Activated CD8-positive, alpha-beta memory T cell treated with anti-CD3 and anti-CD28 coated beads for 36 hours (primary cell): ENCODE data around the gene TBC1D3B. TPM values are rescaled to one million over a fixed set of nuclear protein-coding genes. Genes with fewer than 3 reads are reported as not detected.
"Not testable (repeated sequence)": the region's sequence is repeated elsewhere in the genome, so short reads cannot be mapped to it uniquely, and the experiment has no call there.

Experiments used
- CTCF ChIA-PET: fragments of 350-600 bp; sonication (Branson Sonifier 250); formaldehyde crosslinking; loops from one replicate; lab custom pipeline; 2021; ENCODE audit warnings: antibody characterized with exemption; lab: Charles Lee
- POLR2A ChIA-PET: fragments of 350-600 bp; sonication (Branson Sonifier 250); formaldehyde crosslinking; loops from one replicate; lab custom pipeline; 2021; ENCODE audit warnings: antibody characterized with exemption; lab: Charles Lee
- total RNA-seq, 2 experiments: library from RNA; stranded (reverse); gene quantifications; one replicate each; pipeline ENCODE4 v1.2.3, GENCODE V29; 2021

Gene TBC1D3B
- total RNA-seq, 2 experiments from 2014 or later = 3.2 to 3.3 TPM

DNA sequence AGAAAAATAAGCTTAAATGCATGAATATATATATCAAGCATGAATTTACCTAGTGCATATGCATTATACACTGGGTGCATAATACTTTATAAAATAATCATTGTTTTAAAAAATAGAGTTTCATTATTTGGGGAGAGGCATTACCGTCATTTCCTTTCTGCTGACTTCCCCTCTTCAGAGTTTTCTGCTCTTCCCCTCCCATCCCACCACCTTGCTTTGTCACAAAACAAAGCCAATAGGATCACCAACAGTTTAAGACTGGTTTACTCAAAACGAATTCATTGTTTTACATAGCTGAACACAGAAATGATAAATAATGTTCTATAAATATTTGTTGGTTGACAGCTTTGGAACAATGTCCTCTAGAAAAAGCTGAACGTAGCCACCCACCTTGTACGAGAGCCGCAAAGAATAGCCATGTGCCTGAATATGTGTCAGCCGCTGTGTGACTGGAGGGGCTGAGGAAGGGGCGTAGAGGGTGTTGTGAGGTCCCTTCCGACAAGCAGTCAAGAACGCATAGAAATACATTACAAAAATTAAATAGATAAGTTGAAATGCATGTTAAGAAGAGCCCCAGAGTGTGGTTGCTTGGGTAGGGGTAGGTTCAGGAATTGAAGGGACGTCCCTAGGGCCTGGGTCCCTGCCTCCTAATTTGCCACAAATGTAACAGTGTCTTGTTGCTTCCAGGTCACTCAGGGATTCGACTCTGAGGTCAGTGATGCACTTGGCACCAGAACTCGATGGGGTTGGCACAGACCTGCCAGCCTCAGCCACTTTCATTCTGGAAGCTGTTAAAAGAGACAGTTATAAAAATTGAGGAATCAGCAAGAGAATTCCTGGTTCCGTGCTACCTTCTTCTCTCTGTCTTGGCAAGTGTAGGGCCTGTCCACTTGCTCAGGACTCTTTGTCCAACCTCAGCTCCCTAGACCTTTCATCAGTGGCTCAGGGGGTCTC, 10.7 kb upstream of the TBC1D3B start:
- POLR2A ChIA-PET = interaction anchor here (0.6 to 1.2 kb wide), 4 partner anchors 9 to 97 kb away, joined by 3 to 6 read pairs (median 4); partner anchors contain the start of genes CCL3, CCL3L1 and CCL3L3
- CTCF ChIA-PET = interaction anchor here (0.7 to 2.1 kb wide), 4 partner anchors 10 to 296 kb away, joined by 3 to 6 read pairs (median 5); no protein-coding TSS in a partner anchor

DNA sequence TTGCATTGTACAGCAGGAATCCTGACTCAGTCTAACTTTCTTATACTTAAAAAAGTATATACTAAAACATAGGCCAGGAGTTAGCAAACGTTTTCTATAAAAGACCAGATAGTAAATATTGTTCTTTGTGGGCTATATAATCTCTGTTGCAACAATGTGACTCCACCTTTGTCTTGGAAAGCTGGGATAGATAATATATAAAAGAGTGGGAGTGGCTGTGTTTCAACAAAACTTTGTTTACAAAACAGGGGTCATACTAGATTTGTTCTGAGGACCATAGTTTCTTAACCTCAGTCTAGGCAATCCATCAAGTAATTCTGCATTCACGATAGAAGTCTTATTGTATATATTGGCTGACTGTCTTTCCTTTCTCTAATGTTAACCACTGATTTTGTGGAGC, 9.0 kb upstream of the TBC1D3B start:
- POLR2A ChIA-PET = interaction anchor here (0.9 to 3.8 kb wide), 3 partner anchors 8 to 21 kb away, joined by 4 to 61 read pairs (median 36); partner anchors contain the start of genes CCL3L1 and CCL3L3
- CTCF ChIA-PET = interaction anchor here (0.7 to 1.0 kb wide), 2 partner anchors 14 to 19 kb away, joined by 3 read pairs; no protein-coding TSS in a partner anchor

DNA sequence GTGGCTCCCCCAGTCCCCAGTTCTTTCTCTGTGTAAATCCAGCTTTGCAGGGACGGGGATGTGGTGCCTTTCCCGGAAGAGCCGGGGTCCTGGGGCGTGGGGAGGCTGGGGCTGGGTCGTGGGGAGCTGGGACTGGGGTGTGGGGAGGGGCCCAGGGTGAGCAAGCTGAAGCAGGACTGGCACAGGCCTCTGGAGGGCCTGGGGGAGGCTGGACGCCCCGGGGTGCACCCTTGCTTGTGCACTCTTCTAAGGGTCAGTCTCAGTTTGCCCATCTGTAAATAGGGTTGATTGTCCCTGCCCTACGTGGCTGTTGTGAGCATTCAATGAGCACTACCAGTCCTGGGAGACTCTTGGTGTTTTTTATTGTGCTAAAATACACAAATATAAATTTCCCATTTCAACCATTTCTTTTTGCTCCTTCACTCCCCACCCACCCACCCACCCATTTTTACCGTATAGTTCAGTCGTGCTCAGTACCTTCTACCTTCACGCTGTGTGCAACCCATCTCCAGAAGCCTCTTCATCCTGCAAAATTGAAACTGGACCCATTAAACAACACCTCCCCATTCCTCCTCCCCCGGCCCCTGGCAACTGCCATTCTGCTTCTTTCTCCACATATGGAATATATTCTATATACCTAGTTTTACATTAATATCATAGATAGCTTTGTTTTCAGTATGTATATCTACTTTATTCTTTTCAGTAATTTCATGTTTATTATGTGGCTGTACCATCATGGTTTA, 7.8 kb upstream of the TBC1D3B start:
- ChIA-PET POLR2A (interaction anchor here (0.9 to 3.8 kb wide), 3 partner anchors 9 to 22 kb away, joined by 4 to 61 read pairs (median 36); partner anchors contain the start of genes CCL3L1 and CCL3L3), CTCF (interaction anchor here (0.7 to 1.9 kb wide), 8 partner anchors 10 to 415 kb away, joined by 3 to 7 read pairs (median 3); partner anchors contain the start of genes CCL3L1 and CCL3L3)

GRCh38 chr17:36183001-36183971, 6.8 kb upstream of the TBC1D3B start:
- ChIA-PET POLR2A (interaction anchor here (1.3 to 3.8 kb wide), 3 partner anchors 10 to 16 kb away, joined by 5 to 61 read pairs (median 36); partner anchors contain the start of genes CCL3L1 and CCL3L3), CTCF (interaction anchor here (0.5 to 1.9 kb wide), 11 partner anchors 9 to 300 kb away, joined by 3 to 7 read pairs (median 4); partner anchors contain the start of genes CCL3L1 and CCL3L3)

- ChIA-PET CTCF (interaction anchor here (0.5 to 1.9 kb wide), 8 partner anchors 10 to 301 kb away, joined by 3 to 7 read pairs (median 4); partner anchors contain the start of genes CCL3L1 and CCL3L3), POLR2A (interaction anchor here (1.3 to 3.8 kb wide), 3 partner anchors 11 to 17 kb away, joined by 5 to 61 read pairs (median 36); partner anchors contain the start of genes CCL3L1 and CCL3L3)
Measured at GRCh38 chr17:36182176-36183000, 6.0 kb upstream of the TBC1D3B start.

- POLR2A ChIA-PET = interaction anchor here (3.6 to 3.8 kb wide), 2 partner anchors 11 to 15 kb away, joined by 36 to 61 read pairs; partner anchors contain the start of genes CCL3L1 and CCL3L3
- CTCF ChIA-PET = not testable (repeated sequence)
Measured at GRCh38 chr17:36181446-36182175, 5.2 kb upstream of the TBC1D3B start.

- CTCF ChIA-PET, POLR2A ChIA-PET: not testable (repeated sequence)
Measured at GRCh38 chr17:36168836-36169235, 7.6 kb downstream of the TBC1D3B start.

- POLR2A ChIA-PET = no interaction called here
- CTCF ChIA-PET = no interaction called here
Measured at GRCh38 chr17:36153895-36154610, 22.4 kb downstream of the TBC1D3B start.

DNA sequence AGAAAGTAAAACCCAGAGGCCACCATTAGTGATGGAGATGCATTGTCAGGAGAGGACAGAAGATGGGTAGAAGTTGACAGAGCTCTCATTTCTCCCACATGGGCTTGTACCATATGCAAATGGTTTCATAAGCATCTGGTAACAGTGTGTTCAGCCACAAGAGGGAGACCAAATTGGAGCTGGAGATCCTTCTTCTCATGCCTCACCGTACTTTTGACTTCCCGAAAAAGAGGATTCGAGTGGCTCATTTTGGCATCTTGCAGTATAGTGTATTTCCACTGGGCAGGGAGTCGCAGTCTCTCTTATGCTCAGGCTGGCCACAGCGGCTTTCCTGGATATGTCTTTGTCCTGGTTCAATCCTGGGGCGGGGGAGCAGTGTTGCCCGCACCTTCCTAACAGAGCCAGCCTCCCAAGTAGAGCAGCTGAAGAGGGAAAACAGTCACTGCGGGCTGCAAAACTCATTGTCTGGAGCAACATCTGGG, 23.8 kb downstream of the TBC1D3B start:
- ChIA-PET CTCF (interaction anchor here (1.7 kb wide), 1 partner anchor 183 kb away, joined by 6 read pairs; no protein-coding TSS in a partner anchor), POLR2A (no interaction called here)

- POLR2A ChIA-PET = no interaction called here
- CTCF ChIA-PET = interaction anchor here (1.7 kb wide), 1 partner anchor 182 kb away, joined by 6 read pairs; no protein-coding TSS in a partner anchor
Measured at GRCh38 chr17:36151891-36152638, 24.4 kb downstream of the TBC1D3B start.

DNA sequence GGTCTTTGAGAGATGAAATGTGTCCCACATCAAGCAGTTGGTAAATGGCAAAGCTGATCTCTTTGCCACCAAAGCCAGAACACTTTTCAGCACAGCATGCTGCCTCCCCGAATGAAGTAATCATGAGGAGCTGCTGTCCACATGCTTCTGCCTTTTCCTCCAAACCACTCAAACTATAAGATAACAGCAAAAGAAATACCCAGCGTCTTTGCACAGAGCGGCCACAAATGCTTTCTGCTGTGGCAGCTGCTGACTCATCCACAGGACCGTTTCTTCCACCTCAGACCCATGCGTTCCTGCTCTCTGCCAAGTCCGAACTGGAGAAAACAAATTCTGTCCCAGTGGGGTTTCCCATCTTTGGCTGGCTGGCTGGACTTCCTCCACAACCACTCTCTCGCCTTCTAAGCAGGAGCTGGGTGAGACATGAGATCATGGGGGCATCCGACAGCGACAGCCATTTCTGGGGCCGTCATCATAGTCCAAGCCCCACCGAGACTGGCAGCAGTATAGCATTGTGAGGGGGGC, 27.1 kb downstream of the TBC1D3B start:
- ChIA-PET POLR2A (interaction anchor here (0.5 to 1.2 kb wide), 2 partner anchors 46 to 200 kb away, joined by 6 read pairs; partner anchors contain the start of gene CCL4), CTCF (interaction anchor here (0.6 to 3.2 kb wide), 22 partner anchors 16 to 333 kb away, joined by 3 to 43 read pairs (median 4); partner anchors contain the start of genes CCL16 and CCL3)

- CTCF ChIA-PET = interaction anchor here (0.7 to 3.2 kb wide), 27 partner anchors 13 to 334 kb away, joined by 3 to 43 read pairs (median 4); partner anchors contain the start of genes CCL16 and CCL3
- POLR2A ChIA-PET = interaction anchor here (0.5 to 1.2 kb wide), 2 partner anchors 46 to 199 kb away, joined by 6 read pairs; partner anchors contain the start of gene CCL4
Measured at GRCh38 chr17:36148559-36149295, 27.7 kb downstream of the TBC1D3B start.

GRCh38 chr17:36147601-36148000, 28.8 kb downstream of the TBC1D3B start:
- POLR2A ChIA-PET = no interaction called here
- CTCF ChIA-PET = interaction anchor here (1.3 kb wide), 1 partner anchor 178 kb away, joined by 5 read pairs; no protein-coding TSS in a partner anchor
